Panc1 (cell line): ENCODE results near the gene CXCL17. TPM values are rescaled to one million over a fixed set of nuclear protein-coding genes. Genes with fewer than 3 reads are reported as not detected.
A peak's percentile ranks its signal among the peaks of the same experiment; 100 is the strongest.
"Not testable (repeated sequence)": the region's sequence is repeated elsewhere in the genome, so short reads cannot be mapped to it uniquely, and the experiment has no call there.

Experiments used
- ATAC-seq: fragments of 200-7000 bp; cut with Tn5 transposase; 2 replicates; pipeline ENCODE4 v1.9.1; 2020; ENCODE audit warnings: mild to moderate bottlenecking, moderate library complexity
- BruUV-seq: library from RNA; stranded (reverse); fragments of 400-500 nt; replicated peaks from 2 replicates; lab custom pipeline; 2021; lab: Mats Ljungman, UMichigan
- CTCF ChIA-PET: fragments of 300-600 bp; sonication (Branson Sonifier 250); formaldehyde crosslinking; loops from one replicate; lab custom pipeline; 2022; ENCODE audit warnings: antibody characterized with exemption; lab: Charles Lee
- POLR2A ChIA-PET: fragments of 300-600 bp; sonication (Branson Sonifier 250); formaldehyde crosslinking; loops from one replicate; lab custom pipeline; 2022; ENCODE audit warnings: antibody characterized with exemption; lab: Charles Lee
- DNase-seq: peaks from one replicate; pipeline ENCODE4 v3.0.0-alpha.2; 2010; ENCODE audit warnings: low read depth, low spot score
- H3K27ac ChIP-seq: 2 replicates; pipeline ENCODE4 v1.5.1; 2011; ENCODE audit warnings: mild to moderate bottlenecking, low read length, inconsistent platforms
- H3K27me3 ChIP-seq: fragments of 200-500 bp; sonication (Bioruptor generic); 2 replicates; pipeline ENCODE4 v1.6.0; 2014; ENCODE audit warnings: low read length, inconsistent platforms; ENCODE audit not compliant: control insufficient read depth, insufficient read depth
- H3K36me3 ChIP-seq: fragments of 200-500 bp; sonication (Bioruptor generic); 2 replicates; pipeline ENCODE4 v1.5.1; 2014; ENCODE audit warnings: inconsistent platforms, mild to moderate bottlenecking, low read length, moderate library complexity; ENCODE audit not compliant: control insufficient read depth, insufficient read depth
- H3K4me1 ChIP-seq: 2 replicates; pipeline ENCODE4 v1.5.1; 2011; ENCODE audit warnings: inconsistent platforms, mild to moderate bottlenecking, low read length, moderate library complexity; ENCODE audit not compliant: control insufficient read depth, insufficient read depth
- H3K4me3 ChIP-seq, 2 experiments: 2 replicates each; pipeline ENCODE4 v1.5.1; 2011 to 2012; ENCODE audit warnings: low read depth in 2 of 2, low read length in 2 of 2, mild to moderate bottlenecking in 2 of 2, inconsistent platforms in 1 of 2, moderate library complexity in 1 of 2
- H3K9me3 ChIP-seq: fragments of 200-500 bp; sonication (Bioruptor generic); 2 replicates; pipeline ENCODE4 v1.5.1; 2014; ENCODE audit warnings: low read depth, mild to moderate bottlenecking, inconsistent platforms, low read length, moderate library complexity; ENCODE audit not compliant: control insufficient read depth, insufficient read depth
- CTCF ChIP-seq: fragments of 450-650 bp; IDR thresholded peaks from 2 replicates; pipeline ENCODE4 v1.5.1; 2017; ENCODE audit warnings: mild to moderate bottlenecking
- POLR2AphosphoS5 ChIP-seq: IDR thresholded peaks from 2 replicates; pipeline ENCODE4 v1.6.1; 2012; ENCODE audit warnings: mild to moderate bottlenecking, low read depth, low read length, moderate library complexity
- REST ChIP-seq, 2 experiments: IDR thresholded peaks; 2 replicates each; pipeline ENCODE4 v1.6.1; 2011 to 2012; ENCODE audit warnings: low read depth in 2 of 2, control low read depth in 1 of 2, low read length in 1 of 2, mild to moderate bottlenecking in 1 of 2, moderate library complexity in 1 of 2; ENCODE audit not compliant: insufficient read depth in 1 of 2
- SIN3A ChIP-seq: IDR thresholded peaks from 2 replicates; pipeline ENCODE4 v1.6.1; 2012; ENCODE audit warnings: low read depth, mild to moderate bottlenecking, low read length, moderate library complexity, borderline replicate concordance; ENCODE audit not compliant: insufficient read depth
- TCF7L2 ChIP-seq: IDR thresholded peaks from 2 replicates; pipeline ENCODE4 v1.6.1; 2011; ENCODE audit warnings: mild to moderate bottlenecking, low read depth, low read length, inconsistent platforms
- in situ Hi-C: cut with HindIII; loops from 2 replicates; pipeline ENCODE4 v1.10.0; 2016; ENCODE audit warnings: low sequenced_read_pairs, low pct_unique_long_range_greater_than_20kb
- intact Hi-C: fragments of 100-400 bp; cut with micrococcal nuclease; formaldehyde crosslinking; loops from one replicate; pipeline ENCODE4 v1.10.0; 2022; ENCODE audit not compliant: unreplicated experiment
- total RNA-seq: library from RNA; stranded (reverse); gene quantifications from one replicate; pipeline ENCODE4 v1.2.1, GENCODE V29; 2021; ENCODE audit not compliant: unreplicated experiment

The CXCL17 gene
- total RNA-seq, 1 experiment from 2014 or later = not detected

GRCh38 chr19:42450314-42450934 lies 7.7 kb upstream of the CXCL17 start:
- CTCF ChIA-PET = interaction anchor here (0.9 to 1.0 kb wide), 2 partner anchors 11 to 79 kb away, joined by 3 read pairs; no protein-coding TSS in a partner anchor
- H3K4me3 ChIP-seq = no peak overlapping the region
- no peaks in the 10 kb centered on the region for H3K9me3 ChIP-seq
- H3K36me3 ChIP-seq = no peaks in the 10 kb centered on the region
- H3K4me1 ChIP-seq = no peaks in the 10 kb centered on the region
- POLR2A ChIA-PET = no interaction called here
- no TSS peak for BruUV-seq
- intact Hi-C loops = loop anchor here (2.0 to 5.0 kb wide), 2 partner anchors 78 to 92 kb away; partner anchors contain the start of gene CEACAM1
- H3K27me3 ChIP-seq = no peaks in the 10 kb centered on the region
- in situ Hi-C loops = no loop called here
- TF ChIP-seq SIN3A = no peak
- no peak for TF ChIP-seq TCF7L2
- peak; percentile 85 for TF ChIP-seq CTCF
- no peak for TF ChIP-seq REST (IDR thresholded peaks at IDR 0.05; ENCODE audit: insufficient read depth in 1 of 2, low read depth in 2 of 2, low read length in 1 of 2)
- no peak for TF ChIP-seq POLR2AphosphoS5
- DNase-seq (no peak), ATAC-seq (peak; percentile 83)
- no peak overlapping the region for H3K27ac ChIP-seq

GRCh38 chr19:42448306-42448705 lies 5.6 kb upstream of the CXCL17 start:
- CTCF ChIA-PET, intact Hi-C loops, H3K27ac ChIP-seq, POLR2A ChIA-PET, DNase-seq, H3K27me3 ChIP-seq, H3K36me3 ChIP-seq, H3K9me3 ChIP-seq, in situ Hi-C loops, H3K4me1 ChIP-seq, BruUV-seq, H3K4me3 ChIP-seq, ATAC-seq: not testable (repeated sequence)

- Histone ChIP-seq H3K27ac (no peak overlapping the region), H3K4me3 (no peak overlapping the region), H3K9me3 (no peaks in the 10 kb centered on the region), H3K4me1 (no peaks in the 10 kb centered on the region), H3K27me3 (no peaks in the 10 kb centered on the region), H3K36me3 (no peaks in the 10 kb centered on the region)
- DNase-seq (no peak), ATAC-seq (no peak)
- intact Hi-C loops (no loop called here), in situ Hi-C loops (no loop called here)
- CTCF ChIA-PET = no interaction called here
- TF ChIP-seq TCF7L2 (no peak), CTCF (no peak), SIN3A (no peak), POLR2AphosphoS5 (no peak), REST (IDR thresholded peaks at IDR 0.05; ENCODE audit: insufficient read depth in 1 of 2, low read depth in 2 of 2, low read length in 1 of 2) (no peak)
- no TSS peak for BruUV-seq
- POLR2A ChIA-PET = no interaction called here
These were observed 3.2 kb upstream of the CXCL17 start for GRCh38 chr19:42445948-42446347.
